ENCODE data around the gene TLCD2.
"Not testable (repeated sequence)": the region's sequence is repeated elsewhere in the genome, so short reads cannot be mapped to it uniquely, and the experiment has no call there.

The TLCD2 gene

DNA sequence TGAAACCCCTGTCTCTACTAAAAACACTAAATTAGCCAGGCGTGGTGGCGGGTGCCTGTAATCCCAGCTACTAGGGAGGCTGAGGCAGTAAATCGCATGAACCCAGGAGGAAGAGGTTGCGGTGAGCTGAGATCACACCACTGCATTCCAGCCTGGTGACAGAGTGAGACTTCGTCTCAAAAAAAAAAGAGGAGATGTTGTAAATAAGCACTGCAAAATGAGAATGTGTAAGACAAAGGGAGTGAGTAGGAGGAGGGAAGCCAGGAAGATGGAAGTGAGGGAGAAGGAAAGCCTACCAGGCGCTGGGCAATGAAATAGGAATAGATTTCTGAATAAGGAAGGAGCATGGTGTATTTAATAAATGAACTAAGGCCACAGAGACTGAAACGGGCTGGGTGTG is 16.8 kb downstream of the TLCD2 start:
- Histone ChIP-seq H3K27ac (no peak overlapping the region), H3K9me3 (ENCODE audit: severe bottlenecking) (no peaks in the 10 kb centered on the region), H3K27me3 (ENCODE audit: insufficient read depth, low read depth, severe bottlenecking) (no peaks in the 10 kb centered on the region), H3K36me3 (no peaks in the 10 kb centered on the region), H3K4me3 (ENCODE audit: low read depth, low read length) (no peak overlapping the region)
- no peak for DNase-seq
- TF ChIP-seq CTCF (IDR thresholded peaks at IDR 0.05; ENCODE audit: low read depth, low read length) = no peak

GRCh38 chr17:1690544-1691221 is 19.5 kb downstream of the TLCD2 start:
- TF ChIP-seq CTCF (IDR thresholded peaks at IDR 0.05; ENCODE audit: low read depth, low read length) = no peak
- Histone ChIP-seq H3K4me3 (ENCODE audit: low read depth, low read length) (no peak overlapping the region), H3K27ac (no peak overlapping the region), H3K27me3 (ENCODE audit: insufficient read depth, low read depth, severe bottlenecking) (no peaks in the 10 kb centered on the region), H3K36me3 (no peaks in the 10 kb centered on the region), H3K9me3 (ENCODE audit: severe bottlenecking) (no peaks in the 10 kb centered on the region)
- no peak for DNase-seq

- not testable (repeated sequence) for H3K4me3 ChIP-seq (ENCODE audit: low read depth, low read length); H3K9me3 ChIP-seq (ENCODE audit: severe bottlenecking); H3K36me3 ChIP-seq; H3K27me3 ChIP-seq (ENCODE audit: insufficient read depth, low read depth, severe bottlenecking); DNase-seq; H3K27ac ChIP-seq
These were observed 21.8 kb downstream of the TLCD2 start for GRCh38 chr17:1688405-1688804.

- peaks cover 31% of the 10 kb centered on the region for H3K36me3 ChIP-seq
- H3K9me3 ChIP-seq (ENCODE audit: severe bottlenecking) = no peaks in the 10 kb centered on the region
- no peak overlapping the region for H3K4me3 ChIP-seq (ENCODE audit: low read depth, low read length)
- no peak overlapping the region for H3K27ac ChIP-seq
- DNase-seq = no peak
- no peaks in the 10 kb centered on the region for H3K27me3 ChIP-seq (ENCODE audit: insufficient read depth, low read depth, severe bottlenecking)
- TF ChIP-seq CTCF (IDR thresholded peaks at IDR 0.05; ENCODE audit: low read depth, low read length) = no peak
These were observed 24.1 kb downstream of the TLCD2 start for GRCh38 chr17:1686086-1686485.

- H3K4me3 ChIP-seq (ENCODE audit: low read depth, low read length) = peak within 1 kb of the TSS; percentile 99
- peaks cover 46% of the 10 kb centered on the region for H3K36me3 ChIP-seq
- H3K9me3 ChIP-seq (ENCODE audit: severe bottlenecking) = no peaks in the 10 kb centered on the region
- H3K27ac ChIP-seq = peak within 1 kb of the TSS; percentile 96
- TF ChIP-seq CTCF (IDR thresholded peaks at IDR 0.05; ENCODE audit: low read depth, low read length) = no peak
- peak; percentile 98 for DNase-seq
- H3K27me3 ChIP-seq (ENCODE audit: insufficient read depth, low read depth, severe bottlenecking) = no peaks in the 10 kb centered on the region
These were observed 25.6 kb downstream of the TLCD2 start, which contains the start of gene PRPF8 for GRCh38 chr17:1684378-1685189. Gene PRPF8 (minus strand): TSS chr17:1684867. CDS start chr17:1684571, 296 bp downstream.

GRCh38 chr17:1683459-1683858 is 26.7 kb downstream of the TLCD2 start:
- TF ChIP-seq CTCF (IDR thresholded peaks at IDR 0.05; ENCODE audit: low read depth, low read length) = no peak
- no peaks in the 10 kb centered on the region for H3K9me3 ChIP-seq (ENCODE audit: severe bottlenecking)
- peak; percentile 23 for DNase-seq
- H3K27ac ChIP-seq = peak overlapping the region; percentile 96
- no peaks in the 10 kb centered on the region for H3K27me3 ChIP-seq (ENCODE audit: insufficient read depth, low read depth, severe bottlenecking)
- peaks cover 57% of the 10 kb centered on the region for H3K36me3 ChIP-seq
- peak overlapping the region; percentile 99 for H3K4me3 ChIP-seq (ENCODE audit: low read depth, low read length)

Measured in WERI-Rb-1 (cell line).